Measurements from ENCODE around the gene VKORC1L1. TPM values are rescaled to one million over a fixed set of nuclear protein-coding genes. Genes with fewer than 3 reads are reported as not detected.
"Not testable (repeated sequence)": the region's sequence is repeated elsewhere in the genome, so short reads cannot be mapped to it uniquely, and the experiment has no call there.

VKORC1L1 gene
- total and polyA plus RNA-seq, 9 donors = 11.0 to 24.4 (median 20.4) TPM

DNA sequence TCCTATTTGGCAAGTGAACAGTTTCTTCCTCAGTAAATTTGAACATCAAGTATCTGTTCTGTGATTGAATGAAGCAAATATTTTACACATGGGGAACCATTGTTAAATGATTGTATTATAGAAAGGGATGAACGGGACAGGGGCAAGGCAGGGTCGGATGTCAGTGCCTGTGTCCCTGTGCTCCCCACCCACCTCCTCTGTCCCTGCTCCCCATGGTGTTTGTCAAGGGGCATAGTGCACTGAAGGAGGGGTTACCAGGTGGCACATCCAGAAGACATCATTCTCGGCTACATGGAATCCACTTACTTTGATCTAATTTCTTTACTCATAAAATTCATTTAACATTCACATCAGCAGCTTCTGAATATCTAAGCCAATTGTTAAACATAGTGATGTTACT lies 19.4 kb upstream of the VKORC1L1 start:
- not testable (repeated sequence) for DNase-seq; H3K4me3 ChIP-seq (ENCODE audit: low read length); H3K27me3 ChIP-seq (ENCODE audit: control insufficient read depth, insufficient read depth, low read length); H3K27ac ChIP-seq (ENCODE audit: low read length); H3K4me1 ChIP-seq (ENCODE audit: control insufficient read depth, insufficient read depth, low read length); H3K9me3 ChIP-seq (replicated peaks; ENCODE audit: control insufficient read depth, low read depth, low read length); H3K36me3 ChIP-seq (ENCODE audit: control insufficient read depth, insufficient read depth, low read length)
- no CpG with 5 or more reads among the region's 3 CpGs for WGBS (ENCODE audit: insufficient coverage)

DNA sequence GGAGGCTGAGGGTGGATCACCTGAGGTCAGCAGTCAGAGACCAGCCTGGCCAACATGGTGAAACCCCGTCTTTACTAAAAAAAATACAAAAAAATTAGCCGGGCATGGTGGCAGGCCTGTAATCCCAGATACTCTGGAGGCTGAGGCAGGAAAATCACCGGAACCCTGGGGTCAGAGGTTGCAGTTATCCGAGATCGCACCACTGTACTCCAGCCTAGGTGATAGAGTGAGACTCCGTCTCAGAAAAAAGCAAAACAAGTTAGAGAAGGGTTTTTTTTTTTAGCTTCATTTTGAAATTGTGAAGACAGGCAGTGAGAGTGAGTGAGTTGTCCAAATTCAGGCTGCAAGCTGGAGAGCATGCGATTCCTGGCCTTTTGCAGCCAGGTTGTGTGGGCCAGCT lies 19.0 kb upstream of the VKORC1L1 start:
- 88% methylated on average over 4 of the region's 7 CpGs for WGBS (ENCODE audit: insufficient coverage)
- not testable (repeated sequence) for H3K27ac ChIP-seq (ENCODE audit: low read length); H3K36me3 ChIP-seq (ENCODE audit: control insufficient read depth, insufficient read depth, low read length); H3K9me3 ChIP-seq (replicated peaks; ENCODE audit: control insufficient read depth, low read depth, low read length); H3K27me3 ChIP-seq (ENCODE audit: control insufficient read depth, insufficient read depth, low read length); H3K4me3 ChIP-seq (ENCODE audit: low read length); H3K4me1 ChIP-seq (ENCODE audit: control insufficient read depth, insufficient read depth, low read length); DNase-seq

DNA sequence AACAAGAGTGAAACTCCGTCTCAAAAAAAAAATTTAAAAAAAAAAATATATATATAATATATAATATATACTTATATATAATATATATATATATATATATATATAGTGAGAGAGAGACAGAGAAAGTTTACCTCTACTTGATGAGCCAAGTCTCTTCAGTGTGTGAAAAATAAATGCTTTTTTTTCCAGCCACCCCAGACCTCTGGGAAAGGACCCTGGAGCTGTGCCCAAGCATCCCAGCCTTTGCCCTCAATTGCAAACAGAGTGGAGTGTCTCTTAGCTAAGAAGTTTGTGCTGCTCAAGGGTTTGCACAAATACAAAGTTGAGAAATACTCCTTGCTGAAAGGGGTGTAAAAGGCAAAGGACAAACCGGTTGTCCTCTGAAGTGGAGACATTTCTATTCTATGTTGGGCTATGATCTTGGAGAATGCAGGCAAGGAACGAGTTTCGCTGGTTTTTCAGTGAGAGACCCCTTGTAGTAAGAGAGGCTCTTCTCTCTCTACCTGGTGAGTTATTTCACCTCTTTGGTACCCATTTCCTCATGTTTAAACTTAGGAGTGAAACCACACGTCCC lies 15.5 kb upstream of the VKORC1L1 start:
- H3K27me3 ChIP-seq (ENCODE audit: control insufficient read depth, insufficient read depth, low read length); H3K9me3 ChIP-seq (replicated peaks; ENCODE audit: control insufficient read depth, low read depth, low read length); H3K4me1 ChIP-seq (ENCODE audit: control insufficient read depth, insufficient read depth, low read length); H3K36me3 ChIP-seq (ENCODE audit: control insufficient read depth, insufficient read depth, low read length); H3K27ac ChIP-seq (ENCODE audit: low read length); H3K4me3 ChIP-seq (ENCODE audit: low read length); DNase-seq: not testable (repeated sequence)
- WGBS (ENCODE audit: insufficient coverage) = no CpG with 5 or more reads among the region's 5 CpGs

DNA sequence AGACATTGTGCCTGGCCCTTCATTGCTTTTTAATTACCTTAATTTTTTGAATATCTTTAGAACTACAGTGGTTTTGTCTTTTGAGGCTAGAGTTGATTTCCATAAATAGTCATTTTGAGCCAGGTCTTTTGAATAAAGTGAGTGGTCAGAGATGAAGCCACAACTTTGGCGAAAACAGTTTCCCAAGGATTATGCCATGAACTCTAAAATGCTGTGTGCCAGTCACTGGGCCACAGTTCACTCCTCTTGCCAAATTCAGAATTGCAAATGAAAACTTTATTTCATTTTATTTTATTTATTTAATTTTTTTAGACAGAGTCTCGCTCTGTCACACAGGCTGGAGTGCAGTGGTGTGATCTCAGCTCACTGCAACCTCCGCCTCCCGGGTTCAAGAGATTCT lies 14.2 kb upstream of the VKORC1L1 start:
- no CpG with 5 or more reads among the region's 4 CpGs for WGBS (ENCODE audit: insufficient coverage)
- not testable (repeated sequence) for H3K4me1 ChIP-seq (ENCODE audit: control insufficient read depth, insufficient read depth, low read length); H3K27me3 ChIP-seq (ENCODE audit: control insufficient read depth, insufficient read depth, low read length); H3K27ac ChIP-seq (ENCODE audit: low read length); H3K9me3 ChIP-seq (replicated peaks; ENCODE audit: control insufficient read depth, low read depth, low read length); H3K4me3 ChIP-seq (ENCODE audit: low read length); H3K36me3 ChIP-seq (ENCODE audit: control insufficient read depth, insufficient read depth, low read length); DNase-seq

DNA sequence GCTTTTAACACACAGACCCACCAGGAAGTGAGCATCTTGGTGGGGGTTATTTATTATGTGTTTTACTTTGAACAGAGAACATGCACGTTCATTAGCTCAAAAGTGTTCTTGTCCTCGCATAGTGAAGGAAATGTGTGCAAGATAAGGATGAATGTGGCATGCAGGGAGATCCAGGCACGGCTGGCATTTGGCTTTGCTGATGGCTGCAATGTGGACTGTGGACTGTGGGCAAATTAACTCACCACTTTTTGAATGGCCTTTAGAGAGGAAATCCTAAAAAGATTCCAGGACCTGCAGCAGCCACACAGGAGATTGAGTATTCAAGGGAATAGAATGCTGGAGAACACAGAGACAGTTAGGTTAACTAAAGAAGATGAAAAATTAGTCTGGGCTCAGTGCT lies 6.6 kb upstream of the VKORC1L1 start:
- H3K27ac ChIP-seq (ENCODE audit: low read length); H3K27me3 ChIP-seq (ENCODE audit: control insufficient read depth, insufficient read depth, low read length); H3K36me3 ChIP-seq (ENCODE audit: control insufficient read depth, insufficient read depth, low read length); H3K4me3 ChIP-seq (ENCODE audit: low read length); H3K4me1 ChIP-seq (ENCODE audit: control insufficient read depth, insufficient read depth, low read length); H3K9me3 ChIP-seq (replicated peaks; ENCODE audit: control insufficient read depth, low read depth, low read length); DNase-seq: not testable (repeated sequence)
- no CpG with 5 or more reads among the region's 3 CpGs for WGBS (ENCODE audit: insufficient coverage)

DNA sequence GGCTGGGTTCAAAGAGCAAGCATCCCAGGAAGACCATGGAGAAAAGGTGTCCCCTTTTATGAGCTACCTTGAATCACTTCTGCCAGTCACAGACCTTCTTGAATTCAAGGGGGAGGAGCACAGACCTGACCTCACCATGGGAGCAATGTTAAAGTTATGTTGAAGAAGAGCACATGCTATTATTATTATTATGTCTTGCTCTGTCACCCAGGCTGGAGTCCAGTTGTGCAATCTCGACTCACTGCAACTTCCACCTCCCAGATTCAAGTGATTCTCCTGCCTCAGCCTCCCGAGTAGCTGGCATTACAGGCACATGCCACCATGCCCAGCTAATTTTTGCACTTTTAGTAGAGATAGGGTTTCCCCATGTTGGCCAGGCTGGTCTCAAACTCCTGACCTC lies 5.2 kb upstream of the VKORC1L1 start:
- not testable (repeated sequence) for DNase-seq; H3K4me1 ChIP-seq (ENCODE audit: control insufficient read depth, insufficient read depth, low read length); H3K9me3 ChIP-seq (replicated peaks; ENCODE audit: control insufficient read depth, low read depth, low read length); H3K27me3 ChIP-seq (ENCODE audit: control insufficient read depth, insufficient read depth, low read length); H3K27ac ChIP-seq (ENCODE audit: low read length); H3K36me3 ChIP-seq (ENCODE audit: control insufficient read depth, insufficient read depth, low read length); H3K4me3 ChIP-seq (ENCODE audit: low read length)
- no CpG with 5 or more reads among the region's 2 CpGs for WGBS (ENCODE audit: insufficient coverage)

DNA sequence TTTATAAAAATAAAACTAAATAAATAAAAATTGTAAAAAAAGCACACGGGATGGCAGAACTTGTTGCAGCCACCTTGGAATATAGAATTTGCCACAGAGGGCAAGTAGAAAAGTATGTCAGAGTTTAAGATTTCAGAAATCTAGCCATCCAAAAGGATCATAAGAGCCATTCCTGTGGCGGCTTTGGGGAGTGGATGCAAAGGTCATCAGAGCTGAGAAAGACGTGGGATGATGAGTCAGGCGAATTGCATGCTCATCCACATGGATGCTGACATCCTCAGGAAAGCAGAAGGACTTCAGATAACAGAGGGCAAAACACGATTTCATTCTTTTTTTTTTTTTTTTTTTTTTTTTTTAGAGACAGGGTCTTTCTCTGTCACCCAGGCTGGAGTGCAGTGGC lies 3.6 kb upstream of the VKORC1L1 start:
- not testable (repeated sequence) for H3K27ac ChIP-seq (ENCODE audit: low read length); H3K9me3 ChIP-seq (replicated peaks; ENCODE audit: control insufficient read depth, low read depth, low read length); H3K4me1 ChIP-seq (ENCODE audit: control insufficient read depth, insufficient read depth, low read length); H3K4me3 ChIP-seq (ENCODE audit: low read length); H3K36me3 ChIP-seq (ENCODE audit: control insufficient read depth, insufficient read depth, low read length); DNase-seq; H3K27me3 ChIP-seq (ENCODE audit: control insufficient read depth, insufficient read depth, low read length)
- no CpG with 5 or more reads among the region's 5 CpGs for WGBS (ENCODE audit: insufficient coverage)

DNA sequence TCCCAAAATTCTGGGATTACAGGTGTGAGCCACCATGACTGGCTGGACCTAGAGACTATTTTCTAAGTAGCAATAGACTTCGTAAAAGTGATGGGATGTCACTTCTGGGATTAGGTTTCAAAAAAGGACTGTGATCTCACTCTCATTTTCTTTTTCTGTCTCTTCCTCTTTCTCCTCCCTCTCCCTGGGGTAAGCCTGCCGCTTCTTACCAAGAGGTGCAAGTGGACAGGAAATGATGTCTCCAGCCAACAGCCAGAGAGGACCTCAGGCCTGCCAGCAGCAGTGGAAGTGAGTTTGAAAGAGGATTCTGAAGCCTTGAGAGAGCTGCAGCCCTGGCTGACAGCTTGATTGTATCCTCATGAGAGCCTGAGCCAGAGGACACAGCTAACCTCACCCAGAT lies 1.4 kb upstream of the VKORC1L1 start:
- peak; percentile 78 for DNase-seq
- H3K27ac ChIP-seq (ENCODE audit: low read length) = not testable (repeated sequence)

DNA sequence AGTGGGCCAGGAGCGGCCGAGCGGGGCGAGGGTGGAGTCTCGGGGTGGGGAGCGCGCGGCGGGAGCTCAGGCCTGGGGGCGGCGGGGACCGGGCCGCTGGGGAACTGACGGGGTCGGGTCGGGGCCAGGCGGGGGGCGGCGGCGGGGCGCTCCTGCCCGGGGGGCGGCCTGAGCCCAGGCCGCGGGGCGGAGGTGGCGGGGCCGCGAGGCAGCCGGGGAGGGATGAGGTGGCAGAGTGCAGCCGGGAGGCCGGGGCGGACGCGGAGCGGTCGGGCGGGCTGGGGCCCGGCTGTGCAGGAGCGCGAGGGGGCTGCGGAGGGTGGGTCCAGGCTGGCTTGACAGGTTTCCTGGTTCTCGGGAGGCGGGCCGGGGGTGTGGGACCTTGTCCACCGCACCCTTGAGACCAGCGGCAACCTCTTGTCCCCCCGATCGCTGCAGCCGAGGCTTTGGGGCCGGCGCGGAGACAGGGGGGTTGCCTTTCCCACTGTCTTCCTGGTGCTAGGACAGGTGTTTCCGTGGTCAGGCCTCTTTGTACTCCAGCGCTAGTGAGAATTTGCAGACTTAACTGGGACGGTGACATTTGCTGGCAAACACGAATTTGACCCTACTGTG lies 814 bp downstream of the VKORC1L1 start:
- not testable (repeated sequence) for H3K36me3 ChIP-seq (ENCODE audit: control insufficient read depth, insufficient read depth, low read length); H3K4me1 ChIP-seq (ENCODE audit: control insufficient read depth, insufficient read depth, low read length); H3K9me3 ChIP-seq (replicated peaks; ENCODE audit: control insufficient read depth, low read depth, low read length); H3K27me3 ChIP-seq (ENCODE audit: control insufficient read depth, insufficient read depth, low read length)
- peak overlapping the region; percentile 78 for H3K4me3 ChIP-seq (ENCODE audit: low read length)
- peak; percentile 28 for DNase-seq
- WGBS (ENCODE audit: insufficient coverage) = 1% methylated on average over 33 of the region's 57 CpGs
- H3K27ac ChIP-seq (ENCODE audit: low read length) = peak overlapping the region; percentile 80

More for the DNA sequence above, 1.4 kb upstream of the VKORC1L1 start:
- not testable (repeated sequence) for H3K4me1 ChIP-seq (ENCODE audit: control insufficient read depth, insufficient read depth, low read length); H3K9me3 ChIP-seq (replicated peaks; ENCODE audit: control insufficient read depth, low read depth, low read length); H3K27me3 ChIP-seq (ENCODE audit: control insufficient read depth, insufficient read depth, low read length); H3K36me3 ChIP-seq (ENCODE audit: control insufficient read depth, insufficient read depth, low read length); H3K4me3 ChIP-seq (ENCODE audit: low read length)
- no CpG with 5 or more reads among the region's 2 CpGs for WGBS (ENCODE audit: insufficient coverage)

DNA sequence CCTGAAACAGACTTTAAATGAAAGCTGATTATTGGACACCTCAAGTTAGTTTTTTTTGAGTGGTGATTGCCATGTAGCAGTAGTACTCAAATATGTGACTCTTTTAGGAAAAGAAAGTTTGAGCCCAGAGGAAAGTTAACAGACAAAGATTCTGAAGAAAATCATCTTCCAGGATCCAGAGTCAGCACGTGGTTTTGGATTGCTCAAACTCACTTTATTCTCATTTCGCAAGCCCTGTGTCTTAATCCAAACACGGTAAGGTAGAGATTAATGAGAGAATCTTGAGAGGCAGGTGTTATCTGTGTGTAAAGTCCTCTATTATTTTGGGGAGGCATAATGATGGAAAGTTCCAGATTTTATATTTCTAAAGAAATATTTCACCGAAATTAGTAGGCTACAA lies 2.8 kb downstream of the VKORC1L1 start:
- not testable (repeated sequence) for H3K27ac ChIP-seq (ENCODE audit: low read length); H3K4me3 ChIP-seq (ENCODE audit: low read length); H3K4me1 ChIP-seq (ENCODE audit: control insufficient read depth, insufficient read depth, low read length); H3K27me3 ChIP-seq (ENCODE audit: control insufficient read depth, insufficient read depth, low read length); H3K9me3 ChIP-seq (replicated peaks; ENCODE audit: control insufficient read depth, low read depth, low read length); DNase-seq; H3K36me3 ChIP-seq (ENCODE audit: control insufficient read depth, insufficient read depth, low read length)
- no CpG with 5 or more reads among the region's 4 CpGs for WGBS (ENCODE audit: insufficient coverage)

Data from muscle of leg (tissue), 11 donors.